GM21528 (cell line): ENCODE results near the gene WDR5B.

Source experiments
- ATAC-seq: cut with Tn5 transposase; IDR thresholded peaks from one replicate; pipeline ENCODE4 v1.9.1; 2021; ENCODE audit warnings: mild to moderate bottlenecking, moderate library complexity; ENCODE audit not compliant: unreplicated experiment, low FRiP score

WDR5B gene

GRCh38 chr3:122410111-122410510 is 5.8 kb downstream of the WDR5B start:
- no peak for ATAC-seq

- ATAC-seq = no peak
Observed at GRCh38 chr3:122409446-122409845, 6.4 kb downstream of the WDR5B start.

- no peak for ATAC-seq
Observed at GRCh38 chr3:122407946-122408345, 7.9 kb downstream of the WDR5B start.

- no peak for ATAC-seq
Observed at GRCh38 chr3:122406198-122406597, 9.7 kb downstream of the WDR5B start.

- ATAC-seq = no peak
Observed at GRCh38 chr3:122405015-122405414, 10.8 kb downstream of the WDR5B start.

- no peak for ATAC-seq
Observed at GRCh38 chr3:122403489-122403888, 12.4 kb downstream of the WDR5B start.

GRCh38 chr3:122398920-122399319 is 16.9 kb downstream of the WDR5B start:
- ATAC-seq = no peak

- ATAC-seq = no peak
Observed at GRCh38 chr3:122397201-122397600, 18.7 kb downstream of the WDR5B start.

- ATAC-seq = no peak
Observed at GRCh38 chr3:122396511-122396910, 19.4 kb downstream of the WDR5B start.

GRCh38 chr3:122395582-122395981 is 20.3 kb downstream of the WDR5B start:
- no peak for ATAC-seq

- no peak for ATAC-seq
Observed at GRCh38 chr3:122394173-122394572, 21.7 kb downstream of the WDR5B start.

GRCh38 chr3:122392868-122393844 is 22.7 kb downstream of the WDR5B start:
- ATAC-seq = no peak

- ATAC-seq = no peak
Observed at GRCh38 chr3:122391681-122392446, 24.0 kb downstream of the WDR5B start.

- no peak for ATAC-seq
Observed at GRCh38 chr3:122390665-122391064, 25.2 kb downstream of the WDR5B start.

- ATAC-seq = no peak
Observed at GRCh38 chr3:122389892-122390291, 26.0 kb downstream of the WDR5B start.

- ATAC-seq = no peak
Observed at GRCh38 chr3:122389197-122389596, 26.7 kb downstream of the WDR5B start.

- no peak for ATAC-seq
Observed at GRCh38 chr3:122387709-122388108, 28.2 kb downstream of the WDR5B start.

- peak; percentile 94 for ATAC-seq
Observed at GRCh38 chr3:122383771-122384697, 31.8 kb downstream of the WDR5B start, which contains the start of gene FAM162A. Gene FAM162A (plus strand): TSS chr3:122384182. CDS start chr3:122384266, 84 bp downstream.

- no peak for ATAC-seq
Observed at GRCh38 chr3:122382888-122383666, 32.8 kb downstream of the WDR5B start, which contains the start of gene MIX23. Gene MIX23 (minus strand): TSS chr3:122383231. CDS start chr3:122383224, 7 bp downstream.
